Mucosa of descending colon (tissue), 3 donors: ENCODE measurements around the gene KIAA1614. TPM values are rescaled to one million over a fixed set of nuclear protein-coding genes. Genes with fewer than 3 reads are reported as not detected.
"Not testable (repeated sequence)": the region's sequence is repeated elsewhere in the genome, so short reads cannot be mapped to it uniquely, and the experiment has no call there.

Experiments
- ATAC-seq: fragments of 200-7000 bp; cut with Tn5 transposase; one replicate; pipeline ENCODE4 v1.9.1; 2020; ENCODE audit warnings: mild to moderate bottlenecking, moderate library complexity
- DNase-seq, 3 donors: peaks; one replicate each; pipeline ENCODE4 v3.0.0-alpha.2; 2020
- H3K36me3 ChIP-seq: fragments of 200-600 bp; one replicate; pipeline ENCODE4 v1.8.0; 2021; ENCODE audit warnings: low read depth, mild to moderate bottlenecking
- H3K4me1 ChIP-seq: fragments of 200-600 bp; one replicate; pipeline ENCODE4 v1.8.0; 2021; ENCODE audit warnings: low read depth, mild to moderate bottlenecking
- H3K4me3 ChIP-seq: fragments of 200-600 bp; one replicate; pipeline ENCODE4 v1.8.0; 2021; ENCODE audit warnings: mild to moderate bottlenecking
- H3K9me3 ChIP-seq: fragments of 200-600 bp; one replicate; pipeline ENCODE4 v1.8.0; 2021; ENCODE audit warnings: mild to moderate bottlenecking
- intact Hi-C, 2 donors: fragments of 100-400 bp; cut with DNase I in 1 of 2; cut with micrococcal nuclease in 1 of 2; formaldehyde crosslinking; loops; one replicate each; pipeline versions ENCODE4 v1.11.0 to v1.11.1; 2022; cut with DNase I, micrococcal nuclease
- total RNA-seq, 3 donors: library from RNA; stranded (reverse); fragmentation: NEBNext Ultra II Directional in 2 of 3; extraction: Animal tissue kit (Norgen Biotek cat#: 25700) in 2 of 3; gene quantifications; one replicate each; pipeline versions ENCODE4 v1.2.1 to v1.2.4, GENCODE V29; 2021 to 2023
- TF ChIP-seq, protein P1 (sequence below): fragments of 200-600 bp; IDR thresholded peaks from one replicate; pipeline ENCODE4 v1.8.0; 2022; ENCODE audit warnings: antibody characterized with exemption, mild to moderate bottlenecking
- donor health status: DM: no; HTN: no; CAD: no; lungs with moderate emphysema.
- donor health status: DM: no; HTN: no; CAD: no.
- donor health status: DM: no; HTN: yes; CAD: no.

The KIAA1614 gene
- total RNA-seq, 3 donors from 2014 or later, result 1.2 to 11.1 (median 2.0) TPM

DNA sequence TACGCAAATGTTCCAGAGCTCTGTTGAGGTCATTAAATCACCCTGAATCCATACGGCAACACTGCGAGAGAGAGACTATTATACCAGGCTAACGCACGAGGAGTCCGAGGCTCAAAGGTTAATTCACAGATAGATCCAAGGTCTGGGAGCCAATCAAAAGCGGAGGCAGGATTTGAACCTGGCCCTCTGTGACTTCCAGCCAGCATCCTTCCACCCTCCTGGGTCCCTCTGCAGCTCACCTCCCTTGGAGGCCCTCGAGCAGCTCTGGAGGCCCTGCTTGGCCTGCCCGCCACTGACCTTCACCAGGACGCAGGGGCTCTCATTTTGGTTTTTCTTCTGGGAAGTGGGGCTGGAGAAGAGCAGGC is 42.1 kb downstream of the KIAA1614 start:
- intact Hi-C loops, result no loop called here
- ATAC-seq (peak; percentile 41), DNase-seq (no peak)
- H3K4me1 ChIP-seq, result peaks cover 6% of the 10 kb centered on the region
- no peaks in the 10 kb centered on the region for H3K9me3 ChIP-seq
- no peaks in the 10 kb centered on the region for H3K36me3 ChIP-seq
- no peak overlapping the region for H3K4me3 ChIP-seq
- TF ChIP-seq, protein P1, sequence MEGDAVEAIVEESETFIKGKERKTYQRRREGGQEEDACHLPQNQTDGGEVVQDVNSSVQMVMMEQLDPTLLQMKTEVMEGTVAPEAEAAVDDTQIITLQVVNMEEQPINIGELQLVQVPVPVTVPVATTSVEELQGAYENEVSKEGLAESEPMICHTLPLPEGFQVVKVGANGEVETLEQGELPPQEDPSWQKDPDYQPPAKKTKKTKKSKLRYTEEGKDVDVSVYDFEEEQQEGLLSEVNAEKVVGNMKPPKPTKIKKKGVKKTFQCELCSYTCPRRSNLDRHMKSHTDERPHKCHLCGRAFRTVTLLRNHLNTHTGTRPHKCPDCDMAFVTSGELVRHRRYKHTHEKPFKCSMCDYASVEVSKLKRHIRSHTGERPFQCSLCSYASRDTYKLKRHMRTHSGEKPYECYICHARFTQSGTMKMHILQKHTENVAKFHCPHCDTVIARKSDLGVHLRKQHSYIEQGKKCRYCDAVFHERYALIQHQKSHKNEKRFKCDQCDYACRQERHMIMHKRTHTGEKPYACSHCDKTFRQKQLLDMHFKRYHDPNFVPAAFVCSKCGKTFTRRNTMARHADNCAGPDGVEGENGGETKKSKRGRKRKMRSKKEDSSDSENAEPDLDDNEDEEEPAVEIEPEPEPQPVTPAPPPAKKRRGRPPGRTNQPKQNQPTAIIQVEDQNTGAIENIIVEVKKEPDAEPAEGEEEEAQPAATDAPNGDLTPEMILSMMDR, result no peak

DNA sequence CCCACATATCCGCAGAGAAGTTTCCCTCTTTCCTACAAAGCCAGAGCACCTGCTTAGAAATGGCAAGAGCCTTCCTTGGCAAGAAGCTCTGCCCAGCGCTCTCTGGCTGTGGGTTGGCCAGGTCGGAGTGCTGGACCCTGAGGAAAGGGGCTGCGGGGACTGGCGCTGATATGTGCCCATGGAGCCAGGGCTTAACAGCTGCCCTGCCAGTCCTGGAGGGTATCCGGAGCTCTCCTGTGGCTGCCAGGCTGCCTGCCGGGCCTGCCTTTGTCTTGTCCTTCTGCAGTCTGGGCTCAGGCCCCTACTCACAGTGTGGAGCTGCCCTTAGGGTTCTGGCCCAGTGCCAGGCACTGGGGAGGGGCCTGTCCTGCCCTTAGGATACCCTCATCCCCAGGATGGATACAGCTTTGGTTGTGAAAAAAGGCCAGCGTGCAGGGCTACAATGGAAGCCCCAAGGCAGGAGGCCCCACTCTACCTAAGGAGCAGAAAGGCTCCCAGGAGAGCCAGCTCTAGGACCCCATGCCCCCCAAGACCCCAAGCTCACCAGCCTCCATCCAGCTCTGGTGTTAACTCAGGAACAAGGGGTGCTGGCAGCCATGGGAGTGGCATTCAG is 43.4 kb downstream of the KIAA1614 start:
- intact Hi-C loops, result no loop called here
- H3K36me3 ChIP-seq, result no peaks in the 10 kb centered on the region
- DNase-seq (no peak), ATAC-seq (no peak)
- H3K9me3 ChIP-seq, result no peaks in the 10 kb centered on the region
- peaks cover 6% of the 10 kb centered on the region for H3K4me1 ChIP-seq
- TF ChIP-seq, protein P1, result no peak
- no peak overlapping the region for H3K4me3 ChIP-seq

DNA sequence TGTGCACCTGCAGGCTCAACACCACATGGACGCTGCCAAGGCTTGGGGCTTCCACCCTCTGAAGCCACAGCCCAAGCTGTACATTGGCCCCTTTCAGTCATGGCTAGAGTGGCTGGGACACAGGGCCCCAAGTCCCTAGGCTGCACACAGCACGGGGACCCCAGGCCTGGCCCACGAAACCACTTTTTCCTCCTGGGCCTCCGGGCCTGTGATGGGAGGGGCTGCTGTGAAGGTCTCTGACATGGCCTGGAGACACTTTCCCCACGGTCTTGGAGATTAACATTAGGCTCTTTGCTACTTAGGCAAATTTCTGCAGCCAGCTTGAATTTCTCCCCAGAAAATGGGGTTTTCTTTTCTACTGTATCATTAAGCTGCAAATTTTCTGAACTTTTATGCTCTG is 46.9 kb downstream of the KIAA1614 start:
- H3K9me3 ChIP-seq, DNase-seq, H3K4me1 ChIP-seq, intact Hi-C loops, H3K4me3 ChIP-seq, ATAC-seq, H3K36me3 ChIP-seq: not testable (repeated sequence)

DNA sequence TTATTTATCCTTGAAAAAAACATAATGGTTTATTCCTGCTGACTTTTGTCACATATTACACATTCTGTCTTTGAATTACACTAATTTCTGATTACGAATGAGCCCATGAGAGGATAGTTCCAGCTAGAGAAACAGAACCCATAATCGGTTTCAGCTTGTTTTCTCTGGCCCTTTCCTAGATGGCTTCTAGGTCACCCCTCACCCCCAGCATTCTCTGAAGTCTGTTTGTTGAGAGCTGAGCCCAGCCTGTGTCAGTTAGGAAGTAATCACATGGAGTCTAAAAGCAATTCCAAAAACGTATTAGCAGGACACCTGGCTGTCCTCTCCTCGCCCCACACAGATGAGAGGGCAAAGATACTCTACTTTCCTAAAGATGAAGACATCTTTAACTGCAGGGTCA is 48.9 kb downstream of the KIAA1614 start:
- DNase-seq (no peak), ATAC-seq (no peak)
- no peaks in the 10 kb centered on the region for H3K9me3 ChIP-seq
- intact Hi-C loops, result no loop called here
- TF ChIP-seq, protein P1, result no peak
- H3K4me1 ChIP-seq, result no peaks in the 10 kb centered on the region
- no peak overlapping the region for H3K4me3 ChIP-seq
- no peaks in the 10 kb centered on the region for H3K36me3 ChIP-seq

DNA sequence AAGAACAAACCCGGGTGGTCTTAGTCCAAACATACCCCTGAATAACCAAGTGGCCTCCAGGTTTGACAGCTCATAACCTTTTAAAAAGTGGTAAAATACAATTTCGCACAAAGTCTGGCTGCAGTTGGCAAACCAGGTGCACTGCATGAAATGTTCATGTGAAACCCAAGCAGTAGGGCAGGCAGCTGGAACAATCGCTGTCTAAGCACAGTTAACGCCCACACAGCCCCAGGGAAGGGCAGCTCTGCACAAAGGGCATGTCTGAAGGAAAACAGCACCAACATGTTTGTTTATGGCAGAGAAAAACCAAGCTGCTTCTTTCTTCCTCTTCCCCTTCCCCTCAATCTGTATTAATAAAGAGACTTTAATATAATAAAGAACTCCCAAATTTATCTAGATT is 49.5 kb downstream of the KIAA1614 start:
- intact Hi-C loops, result no loop called here
- TF ChIP-seq, protein P1, result no peak
- no peaks in the 10 kb centered on the region for H3K9me3 ChIP-seq
- ATAC-seq, result peak; percentile 87
- DNase-seq, result peak in 2 of 3 donors; percentile 61 to 68
- no peak overlapping the region for H3K4me3 ChIP-seq
- H3K36me3 ChIP-seq, result no peaks in the 10 kb centered on the region
- no peaks in the 10 kb centered on the region for H3K4me1 ChIP-seq

DNA sequence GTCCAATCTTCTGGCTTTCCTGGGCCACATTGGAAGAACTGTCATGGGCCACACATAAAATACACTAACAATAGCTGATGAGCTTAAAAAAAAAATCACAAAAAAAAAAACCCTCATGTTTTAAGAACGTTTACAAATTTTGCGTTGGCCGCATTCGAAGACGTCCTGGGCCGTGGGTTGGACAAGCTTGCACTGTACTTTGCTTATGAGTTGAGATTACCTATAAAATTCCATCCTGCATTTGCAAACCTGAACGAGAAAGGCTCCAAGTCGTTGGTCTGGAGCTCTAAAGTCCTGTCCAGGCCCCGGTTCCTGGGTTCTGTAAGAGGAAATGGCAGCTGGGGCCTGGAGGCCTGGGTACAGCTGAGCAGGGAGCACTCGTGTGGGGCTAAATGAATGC is 51.4 kb downstream of the KIAA1614 start:
- intact Hi-C loops, result no loop called here
- no peaks in the 10 kb centered on the region for H3K4me1 ChIP-seq
- TF ChIP-seq, protein P1, result no peak
- H3K9me3 ChIP-seq, result no peaks in the 10 kb centered on the region
- no peaks in the 10 kb centered on the region for H3K36me3 ChIP-seq
- DNase-seq, result no peak
- no peak for ATAC-seq
- H3K4me3 ChIP-seq, result no peak overlapping the region
